OCI-LY7 (cell line): ENCODE results near the gene KIF16B. TPM values are rescaled to one million over a fixed set of nuclear protein-coding genes. Genes with fewer than 3 reads are reported as not detected.

ENCODE experiments used
- BruUV-seq: library from RNA; stranded (reverse); fragments of 400-500 nt; replicated peaks from 2 replicates; lab custom pipeline; 2021; lab: Mats Ljungman, UMichigan
- CTCF ChIA-PET: fragments of 300-600 bp; sonication (Branson Sonifier 250); formaldehyde crosslinking; loops from one replicate; lab custom pipeline; 2022; ENCODE audit warnings: antibody characterized with exemption; ENCODE audit not compliant: unreplicated experiment; lab: Charles Lee
- POLR2A ChIA-PET: fragments of 300-600 bp; sonication (Branson Sonifier 250); formaldehyde crosslinking; loops from one replicate; lab custom pipeline; 2022; ENCODE audit warnings: antibody characterized with exemption; lab: Charles Lee
- DNase-seq: peaks from one replicate; pipeline ENCODE4 v3.0.0-alpha.2; 2015; ENCODE audit warnings: low spot score
- H2AFZ ChIP-seq: fragments of 200-600 bp; sonication (generic), shearing (Covaris generic); 2 replicates; pipeline ENCODE4 v1.6.1; 2014; ENCODE audit warnings: mild to moderate bottlenecking, antibody characterized with exemption, low read length, moderate library complexity
- H3K27ac ChIP-seq: fragments of 200-600 bp; sonication (generic); 2 replicates; pipeline ENCODE4 v1.5.1; 2014; ENCODE audit warnings: mixed run types, low read depth, mild to moderate bottlenecking, moderate library complexity, low read length, inconsistent platforms; ENCODE audit not compliant: poor library complexity, severe bottlenecking
- H3K36me3 ChIP-seq: fragments of 200-600 bp; sonication (generic); 2 replicates; pipeline ENCODE4 v1.6.1; 2014; ENCODE audit warnings: mild to moderate bottlenecking, antibody characterized with exemption, low read length, moderate library complexity, mixed read lengths; ENCODE audit not compliant: insufficient read depth
- H3K4me1 ChIP-seq: fragments of 200-600 bp; sonication (generic); 2 replicates; pipeline ENCODE4 v1.5.1; 2014; ENCODE audit warnings: mild to moderate bottlenecking, low read length; ENCODE audit not compliant: insufficient read depth, poor library complexity, severe bottlenecking
- H3K4me2 ChIP-seq: fragments of 200-600 bp; sonication (generic); 2 replicates; pipeline ENCODE4 v1.6.1; 2014; ENCODE audit warnings: mild to moderate bottlenecking, low read length
- H3K4me3 ChIP-seq: fragments of 200-600 bp; sonication (generic); 2 replicates; pipeline ENCODE4 v1.5.1; 2014; ENCODE audit warnings: mild to moderate bottlenecking, low read depth, low read length; ENCODE audit not compliant: poor library complexity, severe bottlenecking
- H3K79me2 ChIP-seq: fragments of 200-600 bp; sonication (generic); 2 replicates; pipeline ENCODE4 v1.6.1; 2016; ENCODE audit warnings: low read depth, mild to moderate bottlenecking, low read length, moderate library complexity, mixed read lengths; ENCODE audit not compliant: insufficient read depth
- H3K9me2 ChIP-seq: fragments of 200-600 bp; sonication (generic); 2 replicates; pipeline ENCODE4 v1.6.1; 2016; ENCODE audit warnings: mild to moderate bottlenecking, low read length, mixed read lengths; ENCODE audit not compliant: insufficient read depth
- H3K9me3 ChIP-seq: fragments of 200-600 bp; sonication (generic); 2 replicates; pipeline ENCODE4 v1.6.1; 2014; ENCODE audit warnings: mild to moderate bottlenecking, mixed run types, low read length, mixed read lengths
- H4K20me1 ChIP-seq: fragments of 200-600 bp; sonication (generic); 2 replicates; pipeline ENCODE4 v1.6.1; 2014; ENCODE audit warnings: mild to moderate bottlenecking, antibody characterized with exemption, low read length, moderate library complexity, mixed read lengths; ENCODE audit not compliant: insufficient read depth
- CTCF ChIP-seq: fragments of 200-600 bp; sonication (generic); conservative IDR thresholded peaks from 2 replicates; pipeline ENCODE4 v1.5.1; 2014; ENCODE audit warnings: mild to moderate bottlenecking, antibody characterized with exemption, low read length, moderate library complexity, mixed read lengths
- EZH2phosphoT487 ChIP-seq: fragments of 200-600 bp; sonication (generic); IDR thresholded peaks from 2 replicates; pipeline ENCODE4 v1.6.1; 2018; ENCODE audit warnings: low read depth, borderline replicate concordance, mild to moderate bottlenecking, mixed run types, antibody characterized with exemption, low read length, moderate library complexity, mixed read lengths
- intact Hi-C: fragments of 100-400 bp; cut with micrococcal nuclease; formaldehyde crosslinking; loops from one replicate; pipeline ENCODE4 v1.10.0; 2022; ENCODE audit not compliant: unreplicated experiment
- total RNA-seq, 2 experiments: library from RNA; depleted of rRNA in 1 of 2; stranded (reverse); fragments of >200 nt in 1 of 2; shearing (Covaris generic) in 1 of 2; gene quantifications; 2 replicates each; pipeline ENCODE4 v1.2.3, GENCODE V29; 2014 to 2022

Gene KIF16B
- total RNA-seq, 2 experiments from 2014 or later, result 6.2 to 11.2 TPM

GRCh38 chr20:16563066-16563806, 10.0 kb downstream of the KIF16B start:
- Histone ChIP-seq H3K4me2 (no peak overlapping the region), H3K4me1 (no peaks in the 10 kb centered on the region), H3K9me3 (no peaks in the 10 kb centered on the region), H3K27ac (no peak overlapping the region), H3K4me3 (no peak overlapping the region), H4K20me1 (no peaks in the 10 kb centered on the region), H3K9me2 (no peaks in the 10 kb centered on the region), H3K79me2 (no peaks in the 10 kb centered on the region), H2AFZ (no peak overlapping the region), H3K36me3 (no peaks in the 10 kb centered on the region)
- POLR2A ChIA-PET, result interaction anchor here (0.6 kb wide), 1 partner anchor 40 kb away, joined by 3 read pairs; no protein-coding TSS in a partner anchor
- intact Hi-C loops, result no loop called here
- CTCF ChIA-PET, result no interaction called here
- DNase-seq, result no peak
- no TSS peak for BruUV-seq
- TF ChIP-seq CTCF (no peak), EZH2phosphoT487 (no peak)

GRCh38 chr20:16562259-16562658, 11.0 kb downstream of the KIF16B start:
- no peak for DNase-seq
- intact Hi-C loops, result no loop called here
- ChIA-PET POLR2A (no interaction called here), CTCF (no interaction called here)
- H3K4me1 ChIP-seq, result no peaks in the 10 kb centered on the region
- no peak overlapping the region for H3K4me3 ChIP-seq
- no peaks in the 10 kb centered on the region for H3K9me2 ChIP-seq
- H3K9me3 ChIP-seq, result no peaks in the 10 kb centered on the region
- H4K20me1 ChIP-seq, result no peaks in the 10 kb centered on the region
- BruUV-seq, result no TSS peak
- no peak overlapping the region for H3K4me2 ChIP-seq
- no peak overlapping the region for H2AFZ ChIP-seq
- no peak overlapping the region for H3K27ac ChIP-seq
- H3K79me2 ChIP-seq, result no peaks in the 10 kb centered on the region
- H3K36me3 ChIP-seq, result no peaks in the 10 kb centered on the region
- TF ChIP-seq CTCF (no peak), EZH2phosphoT487 (no peak)

GRCh38 chr20:16560661-16561060, 12.6 kb downstream of the KIF16B start:
- H3K4me1 ChIP-seq, result no peaks in the 10 kb centered on the region

More at GRCh38 chr20:16560661-16561060, 12.6 kb downstream of the KIF16B start:
- no peak overlapping the region for H3K27ac ChIP-seq
- H3K36me3 ChIP-seq, result no peaks in the 10 kb centered on the region
- no peak overlapping the region for H3K4me2 ChIP-seq
- intact Hi-C loops, result no loop called here
- H2AFZ ChIP-seq, result no peak overlapping the region
- no peak for DNase-seq
- no peaks in the 10 kb centered on the region for H3K79me2 ChIP-seq
- H4K20me1 ChIP-seq, result no peaks in the 10 kb centered on the region
- BruUV-seq, result no TSS peak
- CTCF ChIA-PET, result no interaction called here
- no peaks in the 10 kb centered on the region for H3K9me3 ChIP-seq
- TF ChIP-seq EZH2phosphoT487 (no peak), CTCF (no peak)
- H3K4me3 ChIP-seq, result no peak overlapping the region
- no peaks in the 10 kb centered on the region for H3K9me2 ChIP-seq
- POLR2A ChIA-PET, result interaction anchor here (0.6 kb wide), 1 partner anchor 717 kb away, joined by 3 read pairs; no protein-coding TSS in a partner anchor
